Left renal pelvis (tissue), 4 donors: ENCODE results near the gene HDGFL3. TPM values are rescaled to one million over a fixed set of nuclear protein-coding genes. Genes with fewer than 3 reads are reported as not detected.

Experiments used
- polyA plus RNA-seq, 4 donors: library from polyadenylated mRNA; unstranded; fragments of 120-200 nt; gene quantifications; one replicate each; pipeline ENCODE4 v1.2.1, GENCODE V29; 2013; ENCODE audit not compliant: insufficient read length in 4 of 4

HDGFL3 gene
- polyA plus RNA-seq, 4 donors = 87.7 to 103 (median 94.6) TPM

Other genes with a start within 250 kb of the HDGFL3 start
- 10 to 100 TPM; 30.9 to 47.4 (median 41.7) TPM for gene RAMAC, start 221.6 kb downstream of the HDGFL3 start, polyA plus RNA-seq
- gene C15orf40, start 196.2 kb downstream of the HDGFL3 start, polyA plus RNA-seq = 10 to 100 TPM; 23.4 to 32.5 (median 28.8) TPM
- 10 to 100 TPM; 59.9 to 87.0 (median 66.5) TPM for gene BTBD1, start 140.6 kb downstream of the HDGFL3 start, polyA plus RNA-seq
- 1 to 10 TPM; 1.8 to 2.4 (median 2.0) TPM for gene TM6SF1, start 100.2 kb downstream of the HDGFL3 start, polyA plus RNA-seq
- gene BNC1, start 76.8 kb upstream of the HDGFL3 start, polyA plus RNA-seq = under 1 TPM; 0.14 to 0.31 (median 0.25) TPM
- gene SH3GL3, start 239.5 kb upstream of the HDGFL3 start, polyA plus RNA-seq = 10 to 100 TPM in 1 of 4 donors, 1 to 10 TPM in 3; 9.0 to 12.1 (median 9.5) TPM